ENCODE results near the gene HIPK1.

HIPK1 gene

DNA sequence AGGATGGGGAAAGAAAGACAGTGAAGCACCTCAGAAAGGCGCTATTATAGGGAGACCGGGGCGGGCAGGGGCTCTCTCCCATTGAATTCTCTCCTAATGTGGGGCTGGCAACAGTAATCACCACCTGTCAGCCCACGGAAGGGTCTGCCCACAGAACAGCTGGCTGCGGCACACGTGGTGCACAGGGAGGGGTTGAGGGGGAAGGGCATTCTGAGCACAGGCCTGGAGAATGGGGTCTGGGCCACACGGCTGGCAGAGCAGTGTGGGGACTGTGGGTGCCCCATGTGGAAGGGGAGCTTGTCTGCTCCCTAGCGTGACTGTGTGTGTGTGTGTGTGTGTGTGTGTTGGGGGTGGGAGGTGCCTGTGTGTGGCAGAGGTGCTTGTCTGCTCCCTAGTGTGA, 54.3 kb downstream of the HIPK1 start:
- H3K27ac ChIP-seq = no peak overlapping the region
- TF ChIP-seq, protein P1, sequence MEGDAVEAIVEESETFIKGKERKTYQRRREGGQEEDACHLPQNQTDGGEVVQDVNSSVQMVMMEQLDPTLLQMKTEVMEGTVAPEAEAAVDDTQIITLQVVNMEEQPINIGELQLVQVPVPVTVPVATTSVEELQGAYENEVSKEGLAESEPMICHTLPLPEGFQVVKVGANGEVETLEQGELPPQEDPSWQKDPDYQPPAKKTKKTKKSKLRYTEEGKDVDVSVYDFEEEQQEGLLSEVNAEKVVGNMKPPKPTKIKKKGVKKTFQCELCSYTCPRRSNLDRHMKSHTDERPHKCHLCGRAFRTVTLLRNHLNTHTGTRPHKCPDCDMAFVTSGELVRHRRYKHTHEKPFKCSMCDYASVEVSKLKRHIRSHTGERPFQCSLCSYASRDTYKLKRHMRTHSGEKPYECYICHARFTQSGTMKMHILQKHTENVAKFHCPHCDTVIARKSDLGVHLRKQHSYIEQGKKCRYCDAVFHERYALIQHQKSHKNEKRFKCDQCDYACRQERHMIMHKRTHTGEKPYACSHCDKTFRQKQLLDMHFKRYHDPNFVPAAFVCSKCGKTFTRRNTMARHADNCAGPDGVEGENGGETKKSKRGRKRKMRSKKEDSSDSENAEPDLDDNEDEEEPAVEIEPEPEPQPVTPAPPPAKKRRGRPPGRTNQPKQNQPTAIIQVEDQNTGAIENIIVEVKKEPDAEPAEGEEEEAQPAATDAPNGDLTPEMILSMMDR (IDR thresholded peaks at IDR 0.05) = no peak
- TF ChIP-seq ZFX (IDR thresholded peaks at IDR 0.05; ENCODE audit: borderline replicate concordance) = no peak

DNA sequence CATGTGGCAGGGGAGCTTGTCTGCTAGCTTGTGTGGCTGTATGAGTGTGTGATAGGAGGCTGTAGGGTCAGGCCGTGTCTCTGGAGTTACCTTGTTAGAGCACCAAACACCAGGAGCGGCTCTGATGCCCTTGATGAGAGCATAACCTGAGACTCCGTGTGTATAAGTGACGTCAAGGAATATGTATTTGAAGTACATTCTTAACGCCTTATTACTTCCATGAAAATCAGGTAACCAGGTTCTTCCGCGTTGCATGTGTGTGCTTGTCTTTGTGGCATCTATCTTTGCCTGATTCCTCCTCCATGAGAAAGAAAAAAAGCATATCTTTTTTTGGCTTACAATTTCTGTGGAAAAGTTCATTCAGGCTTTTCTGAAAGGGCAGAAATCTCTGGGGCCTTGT, 54.7 kb downstream of the HIPK1 start:
- H3K27ac ChIP-seq = no peak overlapping the region
- no peak for TF ChIP-seq ZFX (IDR thresholded peaks at IDR 0.05; ENCODE audit: borderline replicate concordance)
- TF ChIP-seq, protein P1 (IDR thresholded peaks at IDR 0.05) = no peak

DNA sequence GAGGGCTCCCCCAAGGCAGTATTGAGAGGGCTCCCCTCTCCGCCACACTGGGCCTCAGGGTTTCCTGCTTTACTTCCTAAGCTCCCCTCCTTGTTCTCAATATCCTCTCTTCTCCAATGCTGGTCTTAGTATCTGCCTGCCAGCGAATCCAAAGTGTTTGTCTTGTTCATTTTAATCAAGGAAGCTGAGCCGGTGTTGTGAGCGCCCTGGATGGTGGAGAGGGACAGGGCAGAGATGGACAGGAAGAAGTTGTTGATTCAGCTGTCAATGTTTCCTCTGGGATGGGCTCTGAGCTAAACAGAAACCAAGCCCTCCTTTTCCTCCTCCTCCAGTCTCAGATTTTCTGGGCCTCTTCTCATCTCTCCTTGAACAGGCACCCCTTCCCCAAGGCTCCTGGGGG, 55.6 kb downstream of the HIPK1 start:
- no peak overlapping the region for H3K27ac ChIP-seq
- TF ChIP-seq, protein P1 (IDR thresholded peaks at IDR 0.05) = no peak
- no peak for TF ChIP-seq ZFX (IDR thresholded peaks at IDR 0.05; ENCODE audit: borderline replicate concordance)

DNA sequence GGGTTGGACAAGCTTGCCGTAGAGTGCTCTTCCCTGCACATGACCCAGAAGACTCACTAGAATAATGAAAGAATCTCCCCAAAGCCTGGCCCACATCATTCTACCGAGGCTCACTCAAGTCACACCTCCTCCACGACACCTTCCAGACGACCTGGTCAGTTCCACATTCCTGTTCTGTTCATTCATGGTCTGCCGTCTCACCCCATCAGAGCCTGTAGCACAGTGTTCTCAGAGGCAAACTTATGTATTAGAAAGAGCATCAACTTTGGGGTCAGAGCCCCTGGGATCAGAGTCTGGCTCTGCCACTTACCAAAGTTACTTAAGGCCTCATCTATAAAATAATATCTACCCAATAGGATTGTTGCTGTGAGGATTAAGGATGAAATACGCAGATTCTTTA, 57.7 kb downstream of the HIPK1 start:
- TF ChIP-seq, protein P1 (IDR thresholded peaks at IDR 0.05) = no peak
- no peak for TF ChIP-seq ZFX (IDR thresholded peaks at IDR 0.05; ENCODE audit: borderline replicate concordance)
- no peak overlapping the region for H3K27ac ChIP-seq

DNA sequence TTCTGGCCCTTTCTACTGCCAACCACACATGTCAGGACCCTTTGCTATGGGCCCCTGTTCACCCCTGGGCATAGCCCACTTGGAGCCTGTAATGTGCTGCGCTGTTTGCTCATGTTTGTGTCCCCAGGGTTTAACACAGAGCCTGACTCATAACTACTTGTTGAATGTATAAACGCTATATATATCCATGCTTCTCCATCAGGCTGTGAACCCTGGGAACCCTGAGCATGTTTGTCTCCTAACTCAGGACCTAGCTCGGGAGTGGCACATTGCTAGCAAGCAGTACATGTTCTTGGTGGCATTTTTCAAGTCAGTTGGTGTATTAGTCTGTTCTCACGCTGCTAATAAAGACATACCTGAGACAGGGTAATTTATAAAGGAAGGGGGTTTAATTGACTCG, 58.1 kb downstream of the HIPK1 start:
- TF ChIP-seq, protein P1 (IDR thresholded peaks at IDR 0.05) = no peak
- no peak for TF ChIP-seq ZFX (IDR thresholded peaks at IDR 0.05; ENCODE audit: borderline replicate concordance)
- H3K27ac ChIP-seq = no peak overlapping the region

DNA sequence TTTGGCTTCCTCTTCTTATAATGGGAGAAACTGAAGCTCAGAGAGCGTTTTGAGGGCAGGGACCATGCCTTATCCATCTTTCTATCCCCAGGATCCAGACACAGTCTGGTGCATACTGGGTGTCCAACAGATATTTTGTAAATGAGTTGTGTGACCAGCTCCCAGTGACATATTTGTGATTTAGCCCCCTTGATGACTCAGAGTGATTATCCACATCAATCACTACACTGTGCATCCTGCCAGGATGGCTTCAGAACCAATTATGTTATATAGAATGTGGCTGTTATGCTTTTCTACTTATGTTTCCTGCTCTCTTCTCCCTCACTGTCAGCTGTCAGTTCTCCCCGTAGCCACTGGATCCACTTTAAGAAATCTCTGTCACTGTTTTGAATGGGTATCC, 61.4 kb downstream of the HIPK1 start:
- TF ChIP-seq, protein P1 (IDR thresholded peaks at IDR 0.05) = no peak
- no peak for TF ChIP-seq ZFX (IDR thresholded peaks at IDR 0.05; ENCODE audit: borderline replicate concordance)
- no peak overlapping the region for H3K27ac ChIP-seq

DNA sequence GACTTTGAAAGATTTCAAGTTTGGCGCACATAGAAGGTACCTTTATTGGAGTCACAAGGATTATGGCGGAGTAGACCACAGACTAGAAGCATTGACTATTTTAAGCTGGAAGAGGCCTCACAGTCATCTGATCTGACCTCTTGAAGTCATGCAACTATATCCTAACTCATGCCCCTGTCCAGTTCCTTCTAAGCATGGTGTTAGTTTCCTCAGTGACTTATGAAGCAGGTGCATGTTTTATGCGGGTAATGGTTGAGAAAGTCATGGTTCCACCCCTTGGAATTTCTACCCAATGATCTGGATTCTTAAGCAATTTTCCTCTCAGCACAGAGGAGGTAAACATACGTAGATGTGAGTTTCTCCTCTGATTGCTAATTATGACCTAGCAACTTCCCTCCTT, 61.8 kb downstream of the HIPK1 start:
- TF ChIP-seq, protein P1 (IDR thresholded peaks at IDR 0.05) = no peak
- no peak for TF ChIP-seq ZFX (IDR thresholded peaks at IDR 0.05; ENCODE audit: borderline replicate concordance)
- no peak overlapping the region for H3K27ac ChIP-seq

Data from 22Rv1 (cell line).